ENCODE data around the gene JOSD2. TPM values are rescaled to one million over a fixed set of nuclear protein-coding genes. Genes with fewer than 3 reads are reported as not detected.

The JOSD2 gene
- total and polyA plus RNA-seq, 9 of the 15 experiments (the other 6 are each of a cell fraction or from before 2014, with no cell fraction given): 0.06 to 14.4 (median 3.1) TPM

DNA sequence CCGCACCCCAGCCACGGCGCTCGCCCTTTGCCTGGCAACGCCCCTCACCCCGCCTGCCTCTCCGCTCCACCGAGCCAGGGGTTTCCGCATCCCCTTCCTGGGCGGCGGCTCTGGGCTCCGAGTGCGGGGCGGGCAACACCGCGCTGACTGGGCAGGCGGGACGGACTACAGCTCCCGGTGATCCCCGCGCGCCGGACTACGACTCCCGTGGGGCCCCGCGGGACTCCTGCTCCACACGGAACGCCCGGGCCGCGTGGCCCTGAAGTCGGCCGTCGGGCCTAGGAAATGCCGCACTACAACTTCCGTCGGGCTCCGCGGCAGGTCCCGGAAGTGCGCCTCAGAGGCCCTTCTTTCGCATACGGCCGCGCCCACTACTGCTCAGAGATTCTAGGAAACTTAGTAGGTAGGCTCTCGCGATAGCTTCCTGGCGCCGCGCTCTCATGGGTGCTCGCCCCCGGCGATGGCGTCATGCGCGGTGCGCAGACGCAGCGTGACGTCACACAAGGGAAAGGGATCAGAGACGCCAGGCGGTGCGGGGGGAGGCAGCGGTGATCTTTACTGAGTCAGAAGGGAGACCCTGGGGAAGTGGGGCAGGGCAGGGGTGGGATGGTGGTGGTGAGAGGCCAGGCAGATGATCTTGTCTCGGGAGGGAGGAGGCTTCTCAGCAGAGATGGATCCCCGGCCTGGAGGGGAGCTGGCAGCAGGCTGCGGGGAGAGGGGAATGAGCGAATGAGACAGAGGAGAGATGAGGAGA is at the start of gene JOSD2 (continued):
- TF ChIP-seq SFPQ (IDR thresholded peaks at IDR 0.05; ENCODE audit: low read depth, low read length): no peak
- TF ChIP-seq ZBTB8A (IDR thresholded peaks at IDR 0.05; ENCODE audit: partially characterized antibody): no peak
- peak; percentile 98 to 99 for TF ChIP-seq MAZ (CRISPR knock-in tag; conservative IDR thresholded peaks at IDR 0.05 in 1 of 2, IDR thresholded peaks at IDR 0.05 in 1 of 2)
- TF ChIP-seq RFX7 (CRISPR knock-in tag; IDR thresholded peaks at IDR 0.05): no peak
- TF ChIP-seq, protein P1, sequence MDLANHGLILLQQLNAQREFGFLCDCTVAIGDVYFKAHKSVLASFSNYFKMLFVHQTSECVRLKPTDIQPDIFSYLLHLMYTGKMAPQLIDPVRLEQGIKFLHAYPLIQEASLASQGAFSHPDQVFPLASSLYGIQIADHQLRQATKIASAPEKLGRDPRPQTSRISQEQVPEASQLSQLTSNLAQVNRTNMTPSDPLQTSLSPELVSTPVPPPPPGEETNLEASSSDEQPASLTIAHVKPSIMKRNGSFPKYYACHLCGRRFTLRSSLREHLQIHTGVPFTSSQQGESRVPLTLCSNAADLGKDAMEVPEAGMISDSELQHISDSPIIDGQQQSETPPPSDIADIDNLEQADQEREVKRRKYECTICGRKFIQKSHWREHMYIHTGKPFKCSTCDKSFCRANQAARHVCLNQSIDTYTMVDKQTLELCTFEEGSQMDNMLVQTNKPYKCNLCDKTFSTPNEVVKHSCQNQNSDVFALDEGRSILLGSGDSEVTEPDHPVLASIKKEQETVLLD (IDR thresholded peaks at IDR 0.05): peak; percentile 75; the same call in 1 of the 2 replicates
- TF ChIP-seq CBX8 (IDR thresholded peaks at IDR 0.05; ENCODE audit: borderline replicate concordance, extremely low read depth, low read depth, low read length, poor library complexity, severe bottlenecking): no peak
- TF ChIP-seq, protein P2, sequence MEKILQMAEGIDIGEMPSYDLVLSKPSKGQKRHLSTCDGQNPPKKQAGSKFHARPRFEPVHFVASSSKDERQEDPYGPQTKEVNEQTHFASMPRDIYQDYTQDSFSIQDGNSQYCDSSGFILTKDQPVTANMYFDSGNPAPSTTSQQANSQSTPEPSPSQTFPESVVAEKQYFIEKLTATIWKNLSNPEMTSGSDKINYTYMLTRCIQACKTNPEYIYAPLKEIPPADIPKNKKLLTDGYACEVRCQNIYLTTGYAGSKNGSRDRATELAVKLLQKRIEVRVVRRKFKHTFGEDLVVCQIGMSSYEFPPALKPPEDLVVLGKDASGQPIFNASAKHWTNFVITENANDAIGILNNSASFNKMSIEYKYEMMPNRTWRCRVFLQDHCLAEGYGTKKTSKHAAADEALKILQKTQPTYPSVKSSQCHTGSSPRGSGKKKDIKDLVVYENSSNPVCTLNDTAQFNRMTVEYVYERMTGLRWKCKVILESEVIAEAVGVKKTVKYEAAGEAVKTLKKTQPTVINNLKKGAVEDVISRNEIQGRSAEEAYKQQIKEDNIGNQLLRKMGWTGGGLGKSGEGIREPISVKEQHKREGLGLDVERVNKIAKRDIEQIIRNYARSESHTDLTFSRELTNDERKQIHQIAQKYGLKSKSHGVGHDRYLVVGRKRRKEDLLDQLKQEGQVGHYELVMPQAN (IDR thresholded peaks at IDR 0.05; ENCODE audit: borderline replicate concordance): peak; percentile 21; the same call in 1 of the 2 replicates
- TF ChIP-seq ESRRB (CRISPR knock-in tag; IDR thresholded peaks at IDR 0.05; ENCODE audit: borderline replicate concordance): no peak
- no peak for TF ChIP-seq NFXL1 (CRISPR knock-in tag; IDR thresholded peaks at IDR 0.05)
- TF ChIP-seq TCFL5 (CRISPR knock-in tag; conservative IDR thresholded peaks at IDR 0.05): no peak
- TF ChIP-seq CBFB (CRISPR knock-in tag; IDR thresholded peaks at IDR 0.05): no peak
- TF ChIP-seq MXD1 (CRISPR knock-in tag; IDR thresholded peaks at IDR 0.05; ENCODE audit: borderline replicate concordance, poor library complexity, severe bottlenecking): no peak
- no peak for TF ChIP-seq EHMT2 (IDR thresholded peaks at IDR 0.05)
- TF ChIP-seq SMARCA4 (IDR thresholded peaks at IDR 0.05): no peak
- no peak for TF ChIP-seq ZNF174 (CRISPR knock-in tag; IDR thresholded peaks at IDR 0.05)
- peak; percentile 98 for TF ChIP-seq MYC (IDR thresholded peaks at IDR 0.05; ENCODE audit: low read depth, low read length)
- TF ChIP-seq MYC (CRISPR knock-in tag; IDR thresholded peaks at IDR 0.05; ENCODE audit: borderline replicate concordance, low read depth): peak; percentile 36; the same call in 1 of the 2 replicates
- TF ChIP-seq BCL6 (CRISPR knock-in tag; IDR thresholded peaks at IDR 0.05): no peak
- TF ChIP-seq FOXJ3 (CRISPR knock-in tag; IDR thresholded peaks at IDR 0.05): no peak
- TF ChIP-seq CEBPG (CRISPR knock-in tag; IDR thresholded peaks at IDR 0.05): peak; percentile 66
- TF ChIP-seq CEBPG (tag; conservative IDR thresholded peaks at IDR 0.05 in 1 of 2, IDR thresholded peaks at IDR 0.05 in 1 of 2): no peak
- no peak for TF ChIP-seq MAFK (IDR thresholded peaks at IDR 0.05; ENCODE audit: low read length)
- no peak for TF ChIP-seq POLR3G (IDR thresholded peaks at IDR 0.05; ENCODE audit: extremely low read depth, insufficient read length, insufficient replicate concordance)
